Activated CD4-positive, alpha-beta T cell treated with anti-CD3 and anti-CD28 coated beads, Interleukin-2, amount 10 ng/mL, durations not matched to agents 24 days and 14 days (primary cell): ENCODE data around the gene MYH14. TPM values are rescaled to one million over a fixed set of nuclear protein-coding genes. Genes with fewer than 3 reads are reported as not detected.
A peak's percentile ranks its signal among the peaks of the same experiment; 100 is the strongest.

Experiments
- DNase-seq: peaks from one replicate; pipeline ENCODE4 v3.0.0; 2022
- H3K27ac Mint-ChIP-seq: one replicate; pipeline ENCODE4 v1.8.0; 2022; ENCODE audit warnings: mild to moderate bottlenecking, mixed read lengths
- H3K27me3 Mint-ChIP-seq: one replicate; pipeline ENCODE4 v1.8.0; 2022; ENCODE audit warnings: mixed read lengths
- H3K36me3 Mint-ChIP-seq: one replicate; pipeline ENCODE4 v1.8.0; 2022; ENCODE audit warnings: low read depth, mild to moderate bottlenecking, mixed read lengths
- H3K4me1 Mint-ChIP-seq: one replicate; pipeline ENCODE4 v1.8.0; 2021; ENCODE audit warnings: mixed read lengths
- H3K4me3 Mint-ChIP-seq: one replicate; pipeline ENCODE4 v1.8.0; 2022; ENCODE audit warnings: mild to moderate bottlenecking, moderate library complexity, mixed read lengths
- H3K9me3 Mint-ChIP-seq: one replicate; pipeline ENCODE4 v1.8.0; 2021; ENCODE audit warnings: mixed read lengths
- intact Hi-C: fragments of 100-400 bp; cut with micrococcal nuclease; formaldehyde crosslinking; loops from one replicate; pipeline ENCODE4 v1.15.1; 2023
- total RNA-seq: library from RNA; stranded (reverse); gene quantifications from 2 replicates; pipeline ENCODE4 v1.2.3, GENCODE V29; 2022

MYH14 gene
- total RNA-seq, 1 donor from 2014 or later, result not detected

GRCh38 chr19:50311723-50312635 is 108.6 kb downstream of the MYH14 start:
- Mint-ChIP-seq H3K4me3 (no peak overlapping the region), H3K27me3 (peaks cover 63% of the 10 kb centered on the region), H3K36me3 (peaks cover 3% of the 10 kb centered on the region), H3K27ac (no peak overlapping the region), H3K9me3 (no peaks in the 10 kb centered on the region), H3K4me1 (peaks cover 12% of the 10 kb centered on the region)
- no peak for DNase-seq
- intact Hi-C loops, result no loop called here

- H3K27me3 Mint-ChIP-seq, result peaks cover 59% of the 10 kb centered on the region
These were observed 109.8 kb downstream of the MYH14 start for GRCh38 chr19:50312967-50313811.

GRCh38 chr19:50313812-50314536 is 110.6 kb downstream of the MYH14 start:
- Mint-ChIP-seq H3K27ac (no peak overlapping the region), H3K27me3 (peaks cover 53% of the 10 kb centered on the region), H3K9me3 (no peaks in the 10 kb centered on the region), H3K4me1 (peaks cover 15% of the 10 kb centered on the region), H3K36me3 (peaks cover 3% of the 10 kb centered on the region), H3K4me3 (no peak overlapping the region)
- intact Hi-C loops, result no loop called here
- DNase-seq, result no peak

More at GRCh38 chr19:50312967-50313811, 109.8 kb downstream of the MYH14 start:
- no peak overlapping the region for H3K4me3 Mint-ChIP-seq
- DNase-seq, result no peak
- H3K4me1 Mint-ChIP-seq, result peaks cover 15% of the 10 kb centered on the region
- intact Hi-C loops, result no loop called here
- H3K9me3 Mint-ChIP-seq, result no peaks in the 10 kb centered on the region
- H3K36me3 Mint-ChIP-seq, result peaks cover 3% of the 10 kb centered on the region
- H3K27ac Mint-ChIP-seq, result no peak overlapping the region

DNA sequence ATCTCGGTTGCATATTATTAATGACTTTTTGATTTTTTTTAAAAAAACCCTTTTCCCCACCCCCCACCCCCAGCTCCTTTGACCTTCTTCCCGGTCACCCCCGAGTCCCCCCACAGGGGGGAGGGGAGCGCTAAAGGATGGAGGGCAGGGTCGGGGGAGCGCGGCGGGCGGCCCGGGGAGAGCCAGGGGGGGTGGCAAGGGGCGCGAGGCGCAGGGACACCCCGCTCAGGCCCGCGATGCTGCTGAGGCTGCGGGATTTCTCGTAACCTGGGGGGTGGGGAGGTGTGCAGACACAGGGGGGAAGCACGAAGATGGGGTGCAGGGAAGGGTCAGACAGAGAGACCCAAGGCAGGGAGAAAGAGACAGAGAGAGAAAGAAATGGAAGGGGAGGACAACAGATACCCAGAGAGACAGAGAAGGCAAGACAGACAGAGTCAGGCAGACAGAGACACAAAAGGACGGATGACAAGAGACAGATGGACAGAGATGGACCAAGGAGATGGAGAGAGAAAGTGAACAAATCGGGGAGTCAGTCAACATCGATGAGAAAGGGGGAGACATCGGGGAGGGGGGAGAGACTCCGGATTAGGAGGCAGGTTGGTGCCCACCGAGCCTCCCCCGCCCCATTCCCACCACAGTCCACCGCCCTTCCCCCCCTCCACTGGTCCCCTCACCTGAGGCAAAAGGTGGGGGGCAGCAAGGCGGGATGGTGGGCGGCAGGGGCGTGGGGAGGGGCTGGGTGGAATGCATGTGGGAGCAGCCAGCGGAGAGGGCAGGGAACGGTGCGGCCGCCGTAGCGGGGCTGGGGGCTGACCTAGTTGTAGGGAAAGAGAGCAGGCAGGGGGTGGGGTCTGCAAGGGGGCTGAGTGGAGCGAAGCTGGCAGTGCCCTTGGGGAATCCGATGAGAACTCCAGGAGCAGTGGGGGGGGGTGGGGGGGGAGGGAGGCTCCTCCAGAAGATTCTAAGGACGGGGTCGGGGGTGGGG is 111.6 kb downstream of the MYH14 start:
- Mint-ChIP-seq H3K36me3 (peaks cover 7% of the 10 kb centered on the region), H3K9me3 (no peaks in the 10 kb centered on the region), H3K27me3 (peaks cover 48% of the 10 kb centered on the region), H3K4me3 (peak overlapping the region; percentile 80), H3K4me1 (peaks cover 15% of the 10 kb centered on the region), H3K27ac (peak overlapping the region; percentile 7)
- no peak for DNase-seq
- intact Hi-C loops, result no loop called here

DNA sequence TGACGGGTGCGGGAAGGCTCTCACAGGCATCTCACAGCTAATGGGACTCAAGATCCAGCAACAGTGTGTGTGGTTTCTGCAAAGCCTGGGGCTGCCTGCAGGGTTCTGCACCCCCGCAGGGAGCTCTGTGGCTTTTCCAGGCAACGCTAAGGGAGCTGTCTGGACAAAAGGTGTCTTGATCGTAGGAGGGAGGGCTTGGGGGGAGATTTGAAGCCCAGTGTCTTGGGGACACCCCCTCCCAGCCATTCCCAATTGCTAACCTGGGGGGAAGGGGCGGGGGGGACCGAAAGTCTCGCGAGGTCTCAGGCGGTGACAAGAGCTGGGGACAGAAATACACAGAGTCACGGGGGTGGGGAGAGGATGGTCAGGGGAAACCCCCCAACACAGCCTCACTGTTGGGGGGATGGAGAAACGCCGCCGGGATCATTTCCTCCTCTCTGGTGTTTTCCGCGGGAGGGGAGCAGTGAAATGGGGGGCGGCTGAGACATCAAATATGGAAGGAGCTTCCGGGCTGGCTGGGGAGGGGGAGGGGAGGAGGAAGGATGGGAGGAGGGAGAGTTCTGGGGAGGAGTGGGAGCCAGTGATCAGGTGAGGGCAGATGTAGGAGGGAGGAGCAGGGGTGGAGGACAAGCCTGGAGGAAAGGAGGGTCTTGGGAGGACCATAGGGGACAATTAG is 112.5 kb downstream of the MYH14 start:
- peak overlapping the region; percentile 52 for H3K27ac Mint-ChIP-seq
- peaks cover 7% of the 10 kb centered on the region for H3K36me3 Mint-ChIP-seq
- DNase-seq, result peak; percentile 77
- no peaks in the 10 kb centered on the region for H3K9me3 Mint-ChIP-seq
- peak overlapping the region; percentile 80 for H3K4me3 Mint-ChIP-seq
- peaks cover 39% of the 10 kb centered on the region for H3K27me3 Mint-ChIP-seq
- peaks cover 15% of the 10 kb centered on the region for H3K4me1 Mint-ChIP-seq
- intact Hi-C loops, result loop anchor here (2.0 kb wide), 1 partner anchor 15 kb away; no protein-coding TSS in a partner anchor

DNA sequence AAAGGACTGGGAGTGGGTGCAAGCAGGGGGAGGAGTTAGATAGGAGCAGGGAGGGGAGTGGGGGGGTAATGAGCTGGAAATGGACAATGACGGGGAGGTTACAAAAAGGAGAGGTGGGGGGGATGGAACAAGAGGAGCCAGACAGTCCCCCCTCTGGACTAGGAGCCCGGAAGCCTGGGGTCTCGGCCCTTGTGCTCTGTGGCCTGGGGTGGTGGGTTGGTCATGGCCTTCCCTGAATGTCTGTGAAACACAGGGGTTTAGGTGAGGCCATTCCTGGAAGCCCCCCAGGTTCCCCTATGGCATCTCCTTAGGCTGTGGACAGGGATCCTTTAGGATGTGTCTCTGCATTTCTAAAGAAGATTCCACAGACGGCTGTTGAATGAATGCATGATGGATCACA is 113.7 kb downstream of the MYH14 start:
- no peak for DNase-seq
- no peaks in the 10 kb centered on the region for H3K9me3 Mint-ChIP-seq
- no peak overlapping the region for H3K4me3 Mint-ChIP-seq
- intact Hi-C loops, result loop anchor here (2.0 kb wide), 1 partner anchor 16 kb away; no protein-coding TSS in a partner anchor
- no peak overlapping the region for H3K27ac Mint-ChIP-seq
- H3K27me3 Mint-ChIP-seq, result peaks cover 34% of the 10 kb centered on the region
- peaks cover 17% of the 10 kb centered on the region for H3K4me1 Mint-ChIP-seq
- peaks cover 9% of the 10 kb centered on the region for H3K36me3 Mint-ChIP-seq

- Mint-ChIP-seq H3K36me3 (peaks cover 18% of the 10 kb centered on the region), H3K27me3 (peaks cover 24% of the 10 kb centered on the region), H3K4me1 (peaks cover 17% of the 10 kb centered on the region), H3K9me3 (no peaks in the 10 kb centered on the region), H3K4me3 (no peak overlapping the region), H3K27ac (no peak overlapping the region)
- no peak for DNase-seq
- intact Hi-C loops, result no loop called here
These were observed 115.0 kb downstream of the MYH14 start for GRCh38 chr19:50318438-50318837.

GRCh38 chr19:50319156-50319555 is 115.7 kb downstream of the MYH14 start:
- intact Hi-C loops, result no loop called here
- peaks cover 20% of the 10 kb centered on the region for H3K36me3 Mint-ChIP-seq
- no peak for DNase-seq
- no peaks in the 10 kb centered on the region for H3K9me3 Mint-ChIP-seq
- peaks cover 18% of the 10 kb centered on the region for H3K27me3 Mint-ChIP-seq
- H3K4me1 Mint-ChIP-seq, result peaks cover 17% of the 10 kb centered on the region
- no peak overlapping the region for H3K27ac Mint-ChIP-seq
- H3K4me3 Mint-ChIP-seq, result no peak overlapping the region

GRCh38 chr19:50320051-50320450 is 116.6 kb downstream of the MYH14 start:
- Mint-ChIP-seq H3K27me3 (peaks cover 12% of the 10 kb centered on the region), H3K36me3 (peaks cover 17% of the 10 kb centered on the region), H3K4me3 (no peak overlapping the region), H3K4me1 (peaks cover 20% of the 10 kb centered on the region), H3K9me3 (no peaks in the 10 kb centered on the region), H3K27ac (no peak overlapping the region)
- intact Hi-C loops, result no loop called here
- DNase-seq, result no peak

GRCh38 chr19:50320596-50320995 is 117.2 kb downstream of the MYH14 start:
- peaks cover 22% of the 10 kb centered on the region for H3K4me1 Mint-ChIP-seq
- intact Hi-C loops, result no loop called here
- H3K27ac Mint-ChIP-seq, result no peak overlapping the region
- DNase-seq, result no peak
- H3K36me3 Mint-ChIP-seq, result peaks cover 17% of the 10 kb centered on the region
- H3K27me3 Mint-ChIP-seq, result peaks cover 10% of the 10 kb centered on the region
- H3K4me3 Mint-ChIP-seq, result no peak overlapping the region
- no peaks in the 10 kb centered on the region for H3K9me3 Mint-ChIP-seq

DNA sequence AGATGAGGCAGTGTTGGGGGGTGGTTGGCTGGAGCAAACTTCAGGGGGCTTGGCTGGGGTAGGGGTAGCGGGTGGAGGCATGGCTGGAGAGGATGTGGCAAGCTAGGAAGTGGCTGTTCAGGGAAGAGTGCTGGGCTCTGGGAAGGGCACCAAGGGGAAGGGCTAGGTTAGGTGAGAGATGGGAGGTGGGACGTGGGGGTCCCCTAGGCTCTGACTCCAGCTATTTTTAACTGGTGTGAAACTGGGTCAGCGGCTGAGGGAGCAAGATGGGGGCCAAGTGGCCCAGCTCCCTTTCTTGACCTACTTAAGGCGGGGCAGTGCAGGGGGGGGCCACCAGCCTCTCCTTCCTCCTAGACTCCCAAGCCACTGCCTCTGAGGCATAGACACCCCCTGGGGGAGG is 118.4 kb downstream of the MYH14 start:
- no peak for DNase-seq
- no peak overlapping the region for H3K27ac Mint-ChIP-seq
- intact Hi-C loops, result no loop called here
- no peak overlapping the region for H3K4me3 Mint-ChIP-seq
- H3K36me3 Mint-ChIP-seq, result peaks cover 20% of the 10 kb centered on the region
- H3K9me3 Mint-ChIP-seq, result no peaks in the 10 kb centered on the region
- peaks cover 13% of the 10 kb centered on the region for H3K27me3 Mint-ChIP-seq
- H3K4me1 Mint-ChIP-seq, result peaks cover 24% of the 10 kb centered on the region

DNA sequence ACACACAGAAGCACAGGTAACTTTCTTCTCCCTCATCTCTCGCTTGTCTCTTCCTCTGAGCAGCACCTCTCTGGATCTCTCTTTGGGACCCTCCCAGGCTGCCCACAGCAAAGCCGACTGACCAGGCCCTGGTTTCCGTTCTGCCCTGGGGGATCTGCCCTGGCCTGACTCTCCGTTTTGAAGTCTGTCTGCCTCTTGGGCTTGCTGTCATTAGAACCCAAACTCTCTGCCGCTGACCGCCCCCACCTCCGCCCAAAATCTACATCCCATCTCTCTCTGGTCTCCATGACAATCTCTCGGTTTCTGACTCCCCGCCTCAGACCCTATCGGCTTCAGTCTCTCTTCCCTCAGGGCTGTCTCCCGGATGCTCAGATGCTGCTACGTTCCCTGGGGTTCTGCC is 118.8 kb downstream of the MYH14 start:
- Mint-ChIP-seq H3K27me3 (peaks cover 17% of the 10 kb centered on the region), H3K36me3 (peaks cover 24% of the 10 kb centered on the region), H3K4me1 (peaks cover 28% of the 10 kb centered on the region), H3K9me3 (no peaks in the 10 kb centered on the region), H3K27ac (no peak overlapping the region), H3K4me3 (no peak overlapping the region)
- intact Hi-C loops, result no loop called here
- no peak for DNase-seq
